AG10803 (cell line): ENCODE measurements around the gene APPBP2.
A peak's percentile ranks its signal among the peaks of the same experiment; 100 is the strongest.

ENCODE experiments used
- DNase-seq: peaks from one replicate; pipeline ENCODE4 v3.0.0; 2010; ENCODE audit warnings: low read depth
- H3K4me3 ChIP-seq: 2 replicates; pipeline ENCODE4 v1.5.1; 2011; ENCODE audit warnings: mild to moderate bottlenecking, low read length, control low read depth
- CTCF ChIP-seq: conservative IDR thresholded peaks from 2 replicates; pipeline ENCODE4 v1.5.1; 2011; ENCODE audit warnings: mild to moderate bottlenecking, low read length, control low read depth, inconsistent platforms

The APPBP2 gene

GRCh38 chr17:60525685-60526514 is at the start of gene APPBP2:
Gene APPBP2, minus strand, starts transcription at chr17:60526242. Its CDS starts 311 bp downstream, at chr17:60525931.
- peak within 1 kb of the TSS; percentile 74 for H3K4me3 ChIP-seq
- DNase-seq = peak; percentile 88
- TF ChIP-seq CTCF = no peak

- peak; percentile 86 for DNase-seq
- H3K4me3 ChIP-seq = no peak overlapping the region
- TF ChIP-seq CTCF = peak; percentile 12; the same call in 1 of the 2 replicates
These were observed 47.4 kb upstream of the APPBP2 start for GRCh38 chr17:60573236-60574051.

- DNase-seq = no peak
- no peak for TF ChIP-seq CTCF
- H3K4me3 ChIP-seq = no peak overlapping the region
These were observed 39.2 kb upstream of the APPBP2 start for GRCh38 chr17:60565233-60565632.

GRCh38 chr17:60563743-60564142 is 37.7 kb upstream of the APPBP2 start:
- H3K4me3 ChIP-seq = no peak overlapping the region
- DNase-seq = no peak
- TF ChIP-seq CTCF = no peak

GRCh38 chr17:60562421-60562820 is 36.4 kb upstream of the APPBP2 start:
- H3K4me3 ChIP-seq = no peak overlapping the region
- TF ChIP-seq CTCF = no peak
- peak; percentile 17 for DNase-seq

- H3K4me3 ChIP-seq = no peak overlapping the region
- TF ChIP-seq CTCF = no peak
- DNase-seq = no peak
These were observed 34.8 kb upstream of the APPBP2 start for GRCh38 chr17:60560860-60561257.
